ENCODE measurements around the gene AFDN. TPM values are rescaled to one million over a fixed set of nuclear protein-coding genes. Genes with fewer than 3 reads are reported as not detected.

AFDN gene
- total and polyA plus RNA-seq, 2 of the 8 experiments (the other 6 are each of a cell fraction or from before 2014, with no cell fraction given) = 53.4 to 192 TPM

GRCh38 chr6:167831281-167831828 lies 4.6 kb downstream of the AFDN start:
- H2AFZ ChIP-seq (ENCODE audit: low read length) = no peak overlapping the region
- CTCF ChIA-PET (ENCODE audit: partially characterized antibody) = interaction anchor here (0.8 to 1.8 kb wide), 4 partner anchors 11 to 754 kb away, joined by 3 read pairs; no protein-coding TSS in a partner anchor
- no peak overlapping the region for H4K8ac ChIP-seq (ENCODE audit: extremely low read depth, insufficient read depth, low read length)
- TF ChIP-seq KDM1A (IDR thresholded peaks at IDR 0.05; ENCODE audit: borderline replicate concordance, low read length) = no peak
- TF ChIP-seq EP300 (IDR thresholded peaks at IDR 0.05; ENCODE audit: borderline replicate concordance in 1 of 2, low read depth in 2 of 2, low read length in 2 of 2) = no peak
- no peak for TF ChIP-seq CBX8 (IDR thresholded peaks at IDR 0.05; ENCODE audit: borderline replicate concordance, low read depth, low read length)
- no peak for TF ChIP-seq CREB1 (IDR thresholded peaks at IDR 0.05)
- TF ChIP-seq PHF8 (conservative IDR thresholded peaks at IDR 0.05; ENCODE audit: low read depth, low read length) = no peak
- TF ChIP-seq RNF2 (IDR thresholded peaks at IDR 0.05; ENCODE audit: borderline replicate concordance, low read depth, low read length, missing control alignments, poor library complexity, severe bottlenecking) = no peak
- TF ChIP-seq SP2 (IDR thresholded peaks at IDR 0.05; ENCODE audit: low read length) = no peak
- H3K18ac ChIP-seq (ENCODE audit: extremely low read depth, low read length) = no peak overlapping the region
- POLR2A ChIA-PET (ENCODE audit: partially characterized antibody) = interaction anchor here (1.8 kb wide), 1 partner anchor 8 kb away, joined by 4 read pairs; no protein-coding TSS in a partner anchor
- no peak overlapping the region for H2BK20ac ChIP-seq (ENCODE audit: low read length)
- no peak for FAIRE-seq
- no peaks in the 10 kb centered on the region for H3K9me3 ChIP-seq (ENCODE audit: insufficient read depth in 2 of 2, low read depth in 1 of 2, low read length in 1 of 2)
- no peak overlapping the region for H2BK15ac ChIP-seq (ENCODE audit: low read length)
- no peak overlapping the region for H3K14ac ChIP-seq (ENCODE audit: insufficient read length)
- no peak overlapping the region for H4K91ac ChIP-seq (replicated peaks; ENCODE audit: insufficient read length, low read length)
- peaks cover 25 to 89% of the 10 kb centered on the region in 2 experiments for H3K79me2 ChIP-seq (ENCODE audit: control insufficient read depth in 1 of 2, insufficient read depth in 2 of 2, low read length in 2 of 2)
- no peak overlapping the region for H3K4ac ChIP-seq (replicated peaks; ENCODE audit: insufficient read length, low read depth, low read length)
- no peak overlapping the region for H3K27ac ChIP-seq (ENCODE audit: low read depth, low read length)
- WGBS, 2 experiments (ENCODE audit: extremely low coverage in 1 of 2, insufficient coverage in 1 of 2, insufficient read length in 1 of 2, insufficient replicate concordance in 2 of 2, low coverage in 1 of 2, low lambda C conversion rate in 2 of 2, missing lambda C conversion rate in 1 of 2) = 85% methylated on average over 3 of the region's 3 CpGs; no CpG with 5 or more reads in 1 of the 2 experiments
- no peak for DNase-seq (ENCODE audit: low read depth in 1 of 2, low spot score in 2 of 2)
- no peaks in the 10 kb centered on the region for H3K27me3 ChIP-seq (replicated peaks in 1 of 4; ENCODE audit: control insufficient read depth in 3 of 4, extremely low read depth in 1 of 4, insufficient read depth in 3 of 4, low read length in 3 of 4)
- H2BK5ac ChIP-seq (ENCODE audit: low read depth, low read length) = no peak overlapping the region
- H4K5ac ChIP-seq (ENCODE audit: insufficient read length, low read depth, low read length) = no peak overlapping the region
- peaks cover 0 to 11% (median 3%) of the 10 kb centered on the region in 4 experiments; a peak in 2 of 7 replicates for H3K4me1 ChIP-seq (replicated peaks in 1 of 4; ENCODE audit: control insufficient read depth in 3 of 4, insufficient read depth in 4 of 4, low read length in 3 of 4)
- H3K23ac ChIP-seq (ENCODE audit: insufficient read length) = no peak overlapping the region
- H3K36me3 ChIP-seq (ENCODE audit: control insufficient read depth in 2 of 4, insufficient read depth in 4 of 4, low read length in 3 of 4) = no peaks in the 10 kb centered on the region
- no peak overlapping the region for H2BK12ac ChIP-seq (ENCODE audit: low read depth, low read length)
- no peak overlapping the region for H3K56ac ChIP-seq (replicated peaks; ENCODE audit: insufficient read length, low read depth, low read length)
- H3K79me1 ChIP-seq (ENCODE audit: low read depth, low read length) = no peaks in the 10 kb centered on the region; the same call in 1 of the 2 replicates
- H3K4me2 ChIP-seq (ENCODE audit: insufficient read depth in 1 of 2, low read depth in 2 of 2, low read length in 2 of 2) = no peak overlapping the region
- no peak overlapping the region for H2AK5ac ChIP-seq (ENCODE audit: low read depth, low read length)
- H3K9ac ChIP-seq (replicated peaks in 1 of 4; ENCODE audit: extremely low read depth in 1 of 4, low read depth in 3 of 4, low read length in 3 of 4) = no peak overlapping the region
- no peak overlapping the region for H3K4me3 ChIP-seq (ENCODE audit: extremely low read depth in 1 of 4, insufficient read depth in 2 of 4, low read depth in 3 of 4, low read length in 4 of 4)
- H4K20me1 ChIP-seq (replicated peaks in 1 of 2; ENCODE audit: control insufficient read depth in 1 of 2, insufficient read depth in 2 of 2, low read length in 2 of 2) = peaks cover 21% of the 10 kb centered on the region in 2 experiments
- no peak overlapping the region for H2BK120ac ChIP-seq (replicated peaks; ENCODE audit: low read depth, low read length)
- peaks cover 2% of the 10 kb centered on the region; the same call in 1 of the 2 replicates for H3K23me2 ChIP-seq (ENCODE audit: low read depth, low read length)

Data from H1 (cell line).